SK-N-SH (cell line): ENCODE results near the gene MAK.

Source experiments
- CTCF ChIP-seq: fragments of 200-600 bp; sonication (generic); IDR thresholded peaks from 2 replicates; pipeline ENCODE4 v1.6.1; 2017; ENCODE audit warnings: antibody characterized with exemption, mild to moderate bottlenecking, moderate library complexity
- EZH2phosphoT487 ChIP-seq: fragments of 200-600 bp; sonication (generic); IDR thresholded peaks from 2 replicates; pipeline ENCODE4 v1.6.1; 2017; ENCODE audit warnings: low read depth, mixed run types, mild to moderate bottlenecking, antibody characterized with exemption, moderate library complexity, borderline replicate concordance
- IRF3 ChIP-seq: fragments of 150-350 bp; IDR thresholded peaks from 2 replicates; pipeline ENCODE4 v1.6.1; 2016; ENCODE audit warnings: mild to moderate bottlenecking, low read depth, low read length
- POLR2AphosphoS5 ChIP-seq: IDR thresholded peaks from 2 replicates; pipeline ENCODE4 v1.6.1; 2012; ENCODE audit warnings: low read depth, low read length
- RFX5 ChIP-seq: IDR thresholded peaks from 2 replicates; pipeline ENCODE4 v1.6.1; 2012; ENCODE audit warnings: mild to moderate bottlenecking, improper control_type of control experiment, low read length
- SIN3A ChIP-seq: IDR thresholded peaks from 2 replicates; pipeline ENCODE4 v1.6.1; 2012; ENCODE audit warnings: low read depth, mild to moderate bottlenecking, low read length, moderate library complexity, borderline replicate concordance
- TAF1 ChIP-seq: IDR thresholded peaks from 2 replicates; pipeline ENCODE4 v1.6.1; 2012; ENCODE audit warnings: low read depth, mild to moderate bottlenecking, low read length, moderate library complexity, borderline replicate concordance
- YY1 ChIP-seq: IDR thresholded peaks from 2 replicates; pipeline ENCODE4 v1.4.0; 2012; ENCODE audit warnings: low read depth, mild to moderate bottlenecking
- TF ChIP-seq, protein P1 (sequence below): fragments of 150-350 bp; IDR thresholded peaks from 2 replicates; pipeline ENCODE4 v1.6.1; 2017; ENCODE audit warnings: antibody characterized with exemption, low read length, low read depth, borderline replicate concordance
- TF ChIP-seq, protein P2 (sequence below): IDR thresholded peaks from 2 replicates; pipeline ENCODE4 v1.4.0; 2012; ENCODE audit warnings: low read depth, borderline replicate concordance

DNA sequence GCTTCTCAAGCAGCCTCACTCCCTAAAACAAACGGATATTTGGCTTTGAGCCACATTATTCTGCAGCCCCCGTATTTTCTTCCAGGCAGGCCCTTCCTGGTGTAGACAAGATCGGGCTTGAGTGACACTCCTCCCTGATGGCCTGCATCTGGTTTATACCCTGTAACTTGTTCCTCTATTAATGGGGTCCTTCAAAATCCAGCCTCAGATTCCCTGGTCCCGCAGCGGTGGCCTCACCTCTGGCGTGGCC, 115.8 kb downstream of the MAK start:
- no peak for TF ChIP-seq CTCF
- TF ChIP-seq, protein P1, sequence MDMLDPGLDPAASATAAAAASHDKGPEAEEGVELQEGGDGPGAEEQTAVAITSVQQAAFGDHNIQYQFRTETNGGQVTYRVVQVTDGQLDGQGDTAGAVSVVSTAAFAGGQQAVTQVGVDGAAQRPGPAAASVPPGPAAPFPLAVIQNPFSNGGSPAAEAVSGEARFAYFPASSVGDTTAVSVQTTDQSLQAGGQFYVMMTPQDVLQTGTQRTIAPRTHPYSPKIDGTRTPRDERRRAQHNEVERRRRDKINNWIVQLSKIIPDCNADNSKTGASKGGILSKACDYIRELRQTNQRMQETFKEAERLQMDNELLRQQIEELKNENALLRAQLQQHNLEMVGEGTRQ = no peak; the same call in 1 of the 2 replicates
- TF ChIP-seq RFX5 = no peak
- TF ChIP-seq EZH2phosphoT487 = no peak
- TF ChIP-seq YY1 = no peak
- no peak for TF ChIP-seq POLR2AphosphoS5
- TF ChIP-seq, protein P2, sequence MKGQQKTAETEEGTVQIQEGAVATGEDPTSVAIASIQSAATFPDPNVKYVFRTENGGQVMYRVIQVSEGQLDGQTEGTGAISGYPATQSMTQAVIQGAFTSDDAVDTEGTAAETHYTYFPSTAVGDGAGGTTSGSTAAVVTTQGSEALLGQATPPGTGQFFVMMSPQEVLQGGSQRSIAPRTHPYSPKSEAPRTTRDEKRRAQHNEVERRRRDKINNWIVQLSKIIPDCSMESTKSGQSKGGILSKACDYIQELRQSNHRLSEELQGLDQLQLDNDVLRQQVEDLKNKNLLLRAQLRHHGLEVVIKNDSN = no peak
- no peak for TF ChIP-seq IRF3
- TF ChIP-seq TAF1 = no peak
- no peak for TF ChIP-seq SIN3A
